IPS-20b (cell line): ENCODE results near the gene CELA2A.
"Not testable (repeated sequence)": the region's sequence is repeated elsewhere in the genome, so short reads cannot be mapped to it uniquely, and the experiment has no call there.

Experiments
- H3K27ac ChIP-seq: one replicate; pipeline ENCODE4 v1.5.1; 2013; ENCODE audit warnings: low read length
- H3K27me3 ChIP-seq: 2 replicates; pipeline ENCODE4 v1.6.1; 2013; ENCODE audit warnings: mild to moderate bottlenecking, low read length, inconsistent platforms; ENCODE audit not compliant: insufficient read depth
- H3K36me3 ChIP-seq: 2 replicates; pipeline ENCODE4 v1.6.1; 2013; ENCODE audit warnings: low read depth, mild to moderate bottlenecking, inconsistent platforms, low read length, moderate library complexity; ENCODE audit not compliant: insufficient read depth
- H3K4me1 ChIP-seq: 2 replicates; pipeline ENCODE4 v1.6.1; 2013; ENCODE audit warnings: mild to moderate bottlenecking, control low read depth, inconsistent platforms, low read length, moderate library complexity; ENCODE audit not compliant: insufficient read depth
- H3K4me3 ChIP-seq: 2 replicates; pipeline ENCODE4 v1.5.1; 2013; ENCODE audit warnings: mild to moderate bottlenecking, low read length, inconsistent platforms
- H3K9ac ChIP-seq: 2 replicates; pipeline ENCODE4 v1.6.1; 2013; ENCODE audit warnings: low read depth, mild to moderate bottlenecking, inconsistent platforms, low read length, moderate library complexity
- H3K9me3 ChIP-seq: 2 replicates; pipeline ENCODE4 v1.6.1; 2013; ENCODE audit warnings: mild to moderate bottlenecking, low read depth, low read length, inconsistent platforms; ENCODE audit not compliant: insufficient read depth

CELA2A gene

GRCh38 chr1:15426492-15427279 lies 29.8 kb upstream of the CELA2A start:
- Histone ChIP-seq H3K27ac (no peak overlapping the region), H3K4me3 (no peak overlapping the region)

GRCh38 chr1:15427280-15427666 lies 29.3 kb upstream of the CELA2A start:
- Histone ChIP-seq H3K27ac (no peak overlapping the region), H3K36me3 (no peaks in the 10 kb centered on the region), H3K4me1 (no peaks in the 10 kb centered on the region), H3K9me3 (no peaks in the 10 kb centered on the region), H3K27me3 (no peaks in the 10 kb centered on the region), H3K4me3 (no peak overlapping the region), H3K9ac (no peak overlapping the region)

More at GRCh38 chr1:15426492-15427279, 29.8 kb upstream of the CELA2A start:
- H3K9me3 ChIP-seq = no peaks in the 10 kb centered on the region
- no peaks in the 10 kb centered on the region for H3K36me3 ChIP-seq
- no peaks in the 10 kb centered on the region for H3K27me3 ChIP-seq
- H3K4me1 ChIP-seq = no peaks in the 10 kb centered on the region
- no peak overlapping the region for H3K9ac ChIP-seq

GRCh38 chr1:15428252-15428651 lies 28.3 kb upstream of the CELA2A start:
- H3K27ac ChIP-seq, H3K9ac ChIP-seq, H3K4me1 ChIP-seq, H3K4me3 ChIP-seq, H3K27me3 ChIP-seq, H3K36me3 ChIP-seq, H3K9me3 ChIP-seq: not testable (repeated sequence)

GRCh38 chr1:15428815-15429435 lies 27.6 kb upstream of the CELA2A start:
- Histone ChIP-seq H3K4me1 (no peaks in the 10 kb centered on the region), H3K27ac (no peak overlapping the region), H3K36me3 (no peaks in the 10 kb centered on the region), H3K9me3 (no peaks in the 10 kb centered on the region), H3K4me3 (no peak overlapping the region), H3K9ac (no peak overlapping the region), H3K27me3 (no peaks in the 10 kb centered on the region)

DNA sequence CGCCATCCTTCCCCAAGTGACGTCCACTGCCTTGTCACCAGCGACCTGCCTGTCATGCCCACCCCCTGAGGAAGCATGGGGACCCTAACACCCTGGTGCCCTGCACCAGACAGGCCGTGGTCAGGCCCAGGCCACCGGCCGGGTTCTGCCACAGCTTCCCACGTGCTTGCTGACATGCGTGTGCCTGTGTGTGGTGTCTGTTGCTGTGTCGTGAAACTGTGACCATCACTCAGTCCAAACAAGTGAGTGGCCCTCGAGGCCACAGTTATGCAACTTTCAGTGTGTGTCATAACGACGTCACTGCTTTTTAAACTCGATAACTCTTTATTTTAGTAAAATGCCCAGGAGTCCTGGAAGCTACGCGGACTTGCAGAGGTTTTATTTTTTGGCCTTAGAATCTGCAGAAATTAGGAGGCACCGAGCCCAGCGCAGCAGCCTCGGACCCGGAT lies 26.8 kb upstream of the CELA2A start:
- H3K9ac ChIP-seq = no peak overlapping the region
- H3K36me3 ChIP-seq = no peaks in the 10 kb centered on the region
- H3K27me3 ChIP-seq = no peaks in the 10 kb centered on the region
- H3K9me3 ChIP-seq = no peaks in the 10 kb centered on the region
- no peak overlapping the region for H3K27ac ChIP-seq
- no peaks in the 10 kb centered on the region for H3K4me1 ChIP-seq
- no peak overlapping the region for H3K4me3 ChIP-seq

- Histone ChIP-seq H3K9ac (no peak overlapping the region), H3K27me3 (no peaks in the 10 kb centered on the region), H3K4me3 (no peak overlapping the region), H3K9me3 (no peaks in the 10 kb centered on the region), H3K4me1 (no peaks in the 10 kb centered on the region), H3K27ac (no peak overlapping the region), H3K36me3 (no peaks in the 10 kb centered on the region)
Measured at GRCh38 chr1:15430787-15431570, 25.6 kb upstream of the CELA2A start.

GRCh38 chr1:15431571-15431948 lies 25.0 kb upstream of the CELA2A start:
- H3K27ac ChIP-seq = no peak overlapping the region
- no peak overlapping the region for H3K4me3 ChIP-seq
- H3K4me1 ChIP-seq = no peaks in the 10 kb centered on the region
- no peaks in the 10 kb centered on the region for H3K9me3 ChIP-seq
- no peaks in the 10 kb centered on the region for H3K36me3 ChIP-seq
- no peak overlapping the region for H3K9ac ChIP-seq
- no peaks in the 10 kb centered on the region for H3K27me3 ChIP-seq

DNA sequence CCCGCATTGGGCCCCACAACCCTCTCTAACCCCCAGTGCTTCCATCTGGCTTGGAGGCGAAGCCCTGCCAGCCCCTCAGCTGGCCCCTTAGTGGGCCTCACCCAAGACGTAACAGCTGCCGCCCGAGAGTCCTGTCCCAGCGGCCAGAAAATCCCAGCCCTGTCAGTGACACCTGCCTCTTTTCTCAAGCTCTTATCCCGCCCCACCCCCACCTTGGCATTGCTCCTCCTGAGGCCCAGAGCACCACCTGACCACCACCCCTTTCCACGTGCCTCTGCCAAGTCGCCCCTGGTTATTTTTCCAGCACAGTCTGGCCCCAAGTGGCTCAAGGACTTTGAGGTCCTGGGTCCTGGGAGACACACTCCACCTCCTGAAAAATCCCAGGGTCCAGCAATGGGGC lies 24.2 kb upstream of the CELA2A start:
- H3K27me3 ChIP-seq = no peaks in the 10 kb centered on the region
- H3K36me3 ChIP-seq = no peaks in the 10 kb centered on the region
- no peaks in the 10 kb centered on the region for H3K4me1 ChIP-seq
- H3K9ac ChIP-seq = no peak overlapping the region
- H3K27ac ChIP-seq = no peak overlapping the region
- H3K4me3 ChIP-seq = no peak overlapping the region
- H3K9me3 ChIP-seq = no peaks in the 10 kb centered on the region

DNA sequence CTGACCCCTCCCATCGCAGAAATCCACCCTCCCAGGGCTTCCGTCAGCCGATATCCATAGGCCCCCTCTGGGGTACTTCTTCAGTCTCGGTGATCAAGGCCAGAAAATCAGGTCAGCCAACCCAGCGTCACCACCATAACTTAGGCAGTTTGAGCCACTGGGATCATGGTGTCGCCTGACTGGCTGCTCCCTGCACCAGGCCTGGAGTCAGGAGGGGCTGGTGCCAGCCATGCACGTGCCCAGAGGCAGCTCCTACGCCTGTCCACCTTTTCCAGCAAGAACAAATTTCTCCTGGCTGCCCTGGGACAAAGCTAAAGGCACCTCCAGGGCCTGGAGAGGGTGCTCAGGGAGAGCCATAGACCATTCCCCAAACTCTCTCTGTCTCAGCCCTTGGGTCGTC lies 23.1 kb upstream of the CELA2A start:
- H3K27me3 ChIP-seq = no peaks in the 10 kb centered on the region
- H3K9me3 ChIP-seq = no peaks in the 10 kb centered on the region
- H3K4me1 ChIP-seq = no peaks in the 10 kb centered on the region
- no peak overlapping the region for H3K4me3 ChIP-seq
- no peak overlapping the region for H3K27ac ChIP-seq
- H3K9ac ChIP-seq = no peak overlapping the region
- no peaks in the 10 kb centered on the region for H3K36me3 ChIP-seq

- H3K27me3 ChIP-seq, H3K4me1 ChIP-seq, H3K36me3 ChIP-seq, H3K4me3 ChIP-seq, H3K9ac ChIP-seq, H3K27ac ChIP-seq, H3K9me3 ChIP-seq: not testable (repeated sequence)
Measured at GRCh38 chr1:15434739-15435138, 21.8 kb upstream of the CELA2A start.

- Histone ChIP-seq H3K27me3 (no peaks in the 10 kb centered on the region), H3K4me1 (no peaks in the 10 kb centered on the region), H3K36me3 (no peaks in the 10 kb centered on the region), H3K27ac (no peak overlapping the region), H3K4me3 (no peak overlapping the region), H3K9ac (no peak overlapping the region), H3K9me3 (no peaks in the 10 kb centered on the region)
Measured at GRCh38 chr1:15435239-15436077, 21.1 kb upstream of the CELA2A start.
